SK-N-SH (cell line): ENCODE results near the gene ZBTB34. TPM values are rescaled to one million over a fixed set of nuclear protein-coding genes. Genes with fewer than 3 reads are reported as not detected.

Experiments
- CTCF ChIA-PET: fragments of 300-600, 350-600 bp; formaldehyde crosslinking; extraction: SDS; loops from one replicate; lab custom pipeline; 2021; lab: Yijun Ruan, JAX
- POLR2A ChIA-PET: fragments of 350-600 bp; sonication (Branson Sonifier 250); formaldehyde crosslinking; extraction: SDS; loops from one replicate; lab custom pipeline; 2020; ENCODE audit warnings: antibody characterized with exemption, inconsistent platforms; lab: Yijun Ruan, JAX
- DNase-seq: peaks from one replicate; pipeline ENCODE4 v3.0.0; 2012
- H2AFZ ChIP-seq: fragments of 200-600 bp; sonication (generic); 2 replicates; pipeline ENCODE4 v1.8.1; 2016; ENCODE audit warnings: antibody characterized with exemption, mild to moderate bottlenecking, low read depth
- H3F3A ChIP-seq: fragments of 200-600 bp; sonication (generic); replicated peaks from 2 replicates; pipeline ENCODE3; 2016; ENCODE audit warnings: antibody characterized with exemption, mild to moderate bottlenecking; ENCODE audit not compliant: insufficient read depth
- H3K27ac ChIP-seq, 2 experiments: fragments of 200-500 bp in 1 of 2; fragments of 200-600 bp in 1 of 2; sonication (Bioruptor generic) in 1 of 2; sonication (generic), shearing (Covaris generic) in 1 of 2; 2 replicates each; pipeline versions ENCODE4 v1.5.1 to v1.6.1; 2014 to 2016; ENCODE audit warnings: low read depth in 2 of 2, inconsistent platforms in 1 of 2, low read length in 1 of 2, mild to moderate bottlenecking in 1 of 2, mixed read lengths in 1 of 2
- H3K27me3 ChIP-seq: fragments of 200-600 bp; sonication (generic), shearing (Covaris generic); 2 replicates; pipeline ENCODE4 v1.6.1; 2016; ENCODE audit warnings: mixed run types; ENCODE audit not compliant: insufficient read depth
- H3K36me3 ChIP-seq, 2 experiments: fragments of 200-500 bp in 1 of 2; fragments of 200-600 bp in 1 of 2; sonication (Bioruptor generic) in 1 of 2; sonication (generic) in 1 of 2; replicated peaks in 1 of 2; 2 replicates each; pipeline versions ENCODE3 to v1.5.1; 2014 to 2016; ENCODE audit warnings: low read length in 1 of 2, mild to moderate bottlenecking in 1 of 2; ENCODE audit not compliant: insufficient read depth in 2 of 2, control insufficient read depth in 1 of 2
- H3K4me1 ChIP-seq, 2 experiments: fragments of 200-500 bp in 1 of 2; fragments of 200-600 bp in 1 of 2; sonication (Bioruptor generic) in 1 of 2; sonication (generic), shearing (Covaris generic) in 1 of 2; 2 replicates each; pipeline versions ENCODE4 v1.5.1 to v1.6.1; 2014 to 2016; ENCODE audit warnings: low read depth in 1 of 2, low read length in 1 of 2, mixed run types in 1 of 2; ENCODE audit not compliant: insufficient read depth in 2 of 2, control insufficient read depth in 1 of 2
- H3K4me2 ChIP-seq: fragments of 200-600 bp; sonication (generic), shearing (Covaris generic); 2 replicates; pipeline ENCODE4 v1.6.1; 2017; ENCODE audit warnings: mixed run types
- H3K4me3 ChIP-seq, 2 experiments: fragments of 200-500 bp in 1 of 2; fragments of 200-600 bp in 1 of 2; sonication (Bioruptor generic) in 1 of 2; sonication (generic), shearing (Covaris generic) in 1 of 2; 2 replicates each; pipeline versions ENCODE4 v1.5.1 to v1.8.1; 2014 to 2016; ENCODE audit warnings: low read depth in 2 of 2, inconsistent platforms in 1 of 2, low read length in 1 of 2, mild to moderate bottlenecking in 1 of 2, mixed read lengths in 1 of 2, moderate library complexity in 1 of 2
- H3K79me2 ChIP-seq: fragments of 200-600 bp; sonication (generic); 2 replicates; pipeline ENCODE4 v1.8.1; 2017; ENCODE audit warnings: mild to moderate bottlenecking; ENCODE audit not compliant: insufficient read depth
- H3K9ac ChIP-seq: fragments of 200-600 bp; sonication (generic); 2 replicates; pipeline ENCODE4 v1.6.1; 2017; ENCODE audit warnings: mixed run types
- H3K9me2 ChIP-seq: fragments of 200-600 bp; sonication (generic); 2 replicates; pipeline ENCODE4 v1.6.1; 2017; ENCODE audit warnings: mixed run types
- H3K9me3 ChIP-seq: fragments of 200-600 bp; sonication (generic); 2 replicates; pipeline ENCODE4 v1.6.1; 2017; ENCODE audit warnings: mixed run types, mild to moderate bottlenecking, moderate library complexity
- H4K20me1 ChIP-seq: fragments of 200-600 bp; sonication (generic); 2 replicates; pipeline ENCODE4 v1.6.1; 2017; ENCODE audit warnings: mild to moderate bottlenecking, mixed run types; ENCODE audit not compliant: insufficient read depth
- EP300 ChIP-seq, 2 experiments: IDR thresholded peaks; 2 replicates each; pipeline versions ENCODE4 v1.4.0 to v1.6.1; 2012; ENCODE audit warnings: borderline replicate concordance in 1 of 2, low read depth in 1 of 2, low read length in 1 of 2
- GABPA ChIP-seq: IDR thresholded peaks from 2 replicates; pipeline ENCODE4 v1.4.0; 2012; ENCODE audit warnings: low read depth, mild to moderate bottlenecking
- JUND ChIP-seq: IDR thresholded peaks from 2 replicates; pipeline ENCODE4 v1.4.0; 2012
- MEF2A ChIP-seq: IDR thresholded peaks from 2 replicates; pipeline ENCODE4 v1.4.0; 2012; ENCODE audit warnings: low read depth, borderline replicate concordance
- RAD21 ChIP-seq: IDR thresholded peaks from 2 replicates; pipeline ENCODE4 v1.6.1; 2012; ENCODE audit warnings: mild to moderate bottlenecking, low read length
- RCOR1 ChIP-seq: fragments of 150-350 bp; IDR thresholded peaks from 2 replicates; pipeline ENCODE4 v1.6.1; 2017; ENCODE audit warnings: antibody characterized with exemption, low read length
- SMC3 ChIP-seq: IDR thresholded peaks from 2 replicates; pipeline ENCODE4 v1.6.1; 2012; ENCODE audit warnings: low read depth, low read length, improper control_type of control experiment
- TCF12 ChIP-seq: IDR thresholded peaks from 2 replicates; pipeline ENCODE4 v1.4.0; 2012
- YY1 ChIP-seq: IDR thresholded peaks from 2 replicates; pipeline ENCODE4 v1.4.0; 2012; ENCODE audit warnings: low read depth, mild to moderate bottlenecking
- polyA plus RNA-seq, 3 experiments: library from polyadenylated mRNA; depleted of rRNA; stranded (reverse); fragments of >200 nt; gene quantifications; 2 replicates each; pipeline ENCODE4 v1.2.3, GENCODE V29; 2012
- TF ChIP-seq, protein P1 (sequence below): fragments of 150-350 bp; IDR thresholded peaks from 2 replicates; pipeline ENCODE4 v1.6.1; 2016; ENCODE audit warnings: mild to moderate bottlenecking, low read depth, low read length
- TF ChIP-seq, protein P2 (sequence below): fragments of 200-600 bp; sonication (generic); IDR thresholded peaks from 2 replicates; pipeline ENCODE4 v1.6.1; 2017; ENCODE audit warnings: antibody characterized with exemption, mild to moderate bottlenecking, moderate library complexity
- TF ChIP-seq, protein P3 (sequence below): IDR thresholded peaks from 2 replicates; pipeline ENCODE4 v1.4.0; 2012; ENCODE audit warnings: low read depth, borderline replicate concordance
- TF ChIP-seq, protein P4 (sequence below): IDR thresholded peaks from 2 replicates; pipeline ENCODE4; 2012
- TF ChIP-seq, protein P5 (sequence below): fragments of 150-350 bp; IDR thresholded peaks from 2 replicates; pipeline ENCODE4 v1.6.1; 2017; ENCODE audit warnings: antibody characterized with exemption, low read length, low read depth, borderline replicate concordance

The ZBTB34 gene
- polyA plus RNA-seq, 1 of the 3 experiments (the other 2 are of a cell fraction) = 2.9 TPM

DNA sequence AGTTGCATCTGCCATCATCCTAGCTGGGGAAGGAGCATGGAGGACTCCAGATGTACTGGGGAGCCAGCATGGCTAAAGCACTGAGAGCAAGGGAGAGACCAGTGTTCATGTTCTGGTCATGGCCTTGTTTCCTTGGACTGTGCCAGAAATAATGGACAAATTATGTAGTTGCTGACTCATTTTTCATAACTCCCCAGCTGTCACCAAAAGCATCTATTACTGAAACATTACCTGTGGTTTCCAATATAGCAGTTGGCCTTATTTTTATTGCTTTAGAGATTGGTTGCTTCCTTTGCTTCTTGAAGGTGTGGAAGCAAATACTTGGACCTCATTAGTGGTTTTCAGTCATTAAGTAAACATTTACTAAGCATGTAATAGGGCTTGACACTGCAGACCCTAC lies 65.4 kb downstream of the ZBTB34 start:
- no peak overlapping the region for H3K4me3 ChIP-seq
- ChIA-PET CTCF (interaction anchor here (1.2 to 2.7 kb wide), 2 partner anchors 14 to 24 kb away, joined by 3 to 17 read pairs; no protein-coding TSS in a partner anchor), POLR2A (no interaction called here)
- no peak overlapping the region for H3K4me2 ChIP-seq
- H3K27me3 ChIP-seq = no peaks in the 10 kb centered on the region
- no peaks in the 10 kb centered on the region for H3K36me3 ChIP-seq
- no peak overlapping the region for H2AFZ ChIP-seq
- H3K9me2 ChIP-seq = no peaks in the 10 kb centered on the region
- no peaks in the 10 kb centered on the region for H3K79me2 ChIP-seq
- no peaks in the 10 kb centered on the region for H3K4me1 ChIP-seq
- no peaks in the 10 kb centered on the region for H3F3A ChIP-seq
- no peak overlapping the region for H3K27ac ChIP-seq
- H3K9me3 ChIP-seq = no peaks in the 10 kb centered on the region
- no peaks in the 10 kb centered on the region for H4K20me1 ChIP-seq
- TF ChIP-seq YY1 = no peak
- no peak for TF ChIP-seq GABPA
- TF ChIP-seq, protein P1, sequence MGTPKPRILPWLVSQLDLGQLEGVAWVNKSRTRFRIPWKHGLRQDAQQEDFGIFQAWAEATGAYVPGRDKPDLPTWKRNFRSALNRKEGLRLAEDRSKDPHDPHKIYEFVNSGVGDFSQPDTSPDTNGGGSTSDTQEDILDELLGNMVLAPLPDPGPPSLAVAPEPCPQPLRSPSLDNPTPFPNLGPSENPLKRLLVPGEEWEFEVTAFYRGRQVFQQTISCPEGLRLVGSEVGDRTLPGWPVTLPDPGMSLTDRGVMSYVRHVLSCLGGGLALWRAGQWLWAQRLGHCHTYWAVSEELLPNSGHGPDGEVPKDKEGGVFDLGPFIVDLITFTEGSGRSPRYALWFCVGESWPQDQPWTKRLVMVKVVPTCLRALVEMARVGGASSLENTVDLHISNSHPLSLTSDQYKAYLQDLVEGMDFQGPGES = no peak
- no peak for TF ChIP-seq JUND
- TF ChIP-seq, protein P2, sequence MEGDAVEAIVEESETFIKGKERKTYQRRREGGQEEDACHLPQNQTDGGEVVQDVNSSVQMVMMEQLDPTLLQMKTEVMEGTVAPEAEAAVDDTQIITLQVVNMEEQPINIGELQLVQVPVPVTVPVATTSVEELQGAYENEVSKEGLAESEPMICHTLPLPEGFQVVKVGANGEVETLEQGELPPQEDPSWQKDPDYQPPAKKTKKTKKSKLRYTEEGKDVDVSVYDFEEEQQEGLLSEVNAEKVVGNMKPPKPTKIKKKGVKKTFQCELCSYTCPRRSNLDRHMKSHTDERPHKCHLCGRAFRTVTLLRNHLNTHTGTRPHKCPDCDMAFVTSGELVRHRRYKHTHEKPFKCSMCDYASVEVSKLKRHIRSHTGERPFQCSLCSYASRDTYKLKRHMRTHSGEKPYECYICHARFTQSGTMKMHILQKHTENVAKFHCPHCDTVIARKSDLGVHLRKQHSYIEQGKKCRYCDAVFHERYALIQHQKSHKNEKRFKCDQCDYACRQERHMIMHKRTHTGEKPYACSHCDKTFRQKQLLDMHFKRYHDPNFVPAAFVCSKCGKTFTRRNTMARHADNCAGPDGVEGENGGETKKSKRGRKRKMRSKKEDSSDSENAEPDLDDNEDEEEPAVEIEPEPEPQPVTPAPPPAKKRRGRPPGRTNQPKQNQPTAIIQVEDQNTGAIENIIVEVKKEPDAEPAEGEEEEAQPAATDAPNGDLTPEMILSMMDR = no peak
- no peak for TF ChIP-seq EP300 (IDR thresholded peaks at IDR 0.05; ENCODE audit: borderline replicate concordance in 1 of 2, low read depth in 1 of 2, low read length in 1 of 2)
- TF ChIP-seq, protein P3, sequence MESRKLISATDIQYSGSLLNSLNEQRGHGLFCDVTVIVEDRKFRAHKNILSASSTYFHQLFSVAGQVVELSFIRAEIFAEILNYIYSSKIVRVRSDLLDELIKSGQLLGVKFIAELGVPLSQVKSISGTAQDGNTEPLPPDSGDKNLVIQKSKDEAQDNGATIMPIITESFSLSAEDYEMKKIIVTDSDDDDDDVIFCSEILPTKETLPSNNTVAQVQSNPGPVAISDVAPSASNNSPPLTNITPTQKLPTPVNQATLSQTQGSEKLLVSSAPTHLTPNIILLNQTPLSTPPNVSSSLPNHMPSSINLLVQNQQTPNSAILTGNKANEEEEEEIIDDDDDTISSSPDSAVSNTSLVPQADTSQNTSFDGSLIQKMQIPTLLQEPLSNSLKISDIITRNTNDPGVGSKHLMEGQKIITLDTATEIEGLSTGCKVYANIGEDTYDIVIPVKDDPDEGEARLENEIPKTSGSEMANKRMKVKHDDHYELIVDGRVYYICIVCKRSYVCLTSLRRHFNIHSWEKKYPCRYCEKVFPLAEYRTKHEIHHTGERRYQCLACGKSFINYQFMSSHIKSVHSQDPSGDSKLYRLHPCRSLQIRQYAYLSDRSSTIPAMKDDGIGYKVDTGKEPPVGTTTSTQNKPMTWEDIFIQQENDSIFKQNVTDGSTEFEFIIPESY = no peak
- no peak for TF ChIP-seq SMC3
- no peak for TF ChIP-seq MEF2A
- no peak for TF ChIP-seq RAD21
- TF ChIP-seq RCOR1 = no peak
- TF ChIP-seq, protein P4, sequence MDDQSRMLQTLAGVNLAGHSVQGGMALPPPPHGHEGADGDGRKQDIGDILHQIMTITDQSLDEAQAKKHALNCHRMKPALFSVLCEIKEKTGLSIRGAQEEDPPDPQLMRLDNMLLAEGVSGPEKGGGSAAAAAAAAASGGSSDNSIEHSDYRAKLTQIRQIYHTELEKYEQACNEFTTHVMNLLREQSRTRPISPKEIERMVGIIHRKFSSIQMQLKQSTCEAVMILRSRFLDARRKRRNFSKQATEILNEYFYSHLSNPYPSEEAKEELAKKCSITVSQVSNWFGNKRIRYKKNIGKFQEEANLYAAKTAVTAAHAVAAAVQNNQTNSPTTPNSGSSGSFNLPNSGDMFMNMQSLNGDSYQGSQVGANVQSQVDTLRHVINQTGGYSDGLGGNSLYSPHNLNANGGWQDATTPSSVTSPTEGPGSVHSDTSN = no peak
- TF ChIP-seq, protein P5, sequence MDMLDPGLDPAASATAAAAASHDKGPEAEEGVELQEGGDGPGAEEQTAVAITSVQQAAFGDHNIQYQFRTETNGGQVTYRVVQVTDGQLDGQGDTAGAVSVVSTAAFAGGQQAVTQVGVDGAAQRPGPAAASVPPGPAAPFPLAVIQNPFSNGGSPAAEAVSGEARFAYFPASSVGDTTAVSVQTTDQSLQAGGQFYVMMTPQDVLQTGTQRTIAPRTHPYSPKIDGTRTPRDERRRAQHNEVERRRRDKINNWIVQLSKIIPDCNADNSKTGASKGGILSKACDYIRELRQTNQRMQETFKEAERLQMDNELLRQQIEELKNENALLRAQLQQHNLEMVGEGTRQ = no peak
- TF ChIP-seq TCF12 = no peak
- DNase-seq = no peak
- H3K9ac ChIP-seq = no peak overlapping the region
